Neural crest cell (in vitro differentiated cells): ENCODE measurements around the gene CCDC85A. TPM values are rescaled to one million over a fixed set of nuclear protein-coding genes. Genes with fewer than 3 reads are reported as not detected.
A peak's percentile ranks its signal among the peaks of the same experiment; 100 is the strongest.

Experiments
- DNase-seq: peaks from one replicate; pipeline ENCODE4 v3.0.0; 2021; ENCODE audit warnings: low read depth, mixed read lengths, low spot score
- H3K27ac Mint-ChIP-seq: one replicate; pipeline ENCODE4 v1.8.0; 2021; ENCODE audit warnings: mild to moderate bottlenecking, mixed read lengths; ENCODE audit not compliant: unreplicated experiment
- H3K27me3 Mint-ChIP-seq: 2 replicates; pipeline ENCODE4 v1.8.0; 2021; ENCODE audit warnings: low read depth, mild to moderate bottlenecking, mixed read lengths
- H3K36me3 Mint-ChIP-seq: 2 replicates; pipeline ENCODE4 v1.8.0; 2021; ENCODE audit warnings: low read depth, mild to moderate bottlenecking, mixed read lengths
- H3K4me1 Mint-ChIP-seq: 2 replicates; pipeline ENCODE4 v1.8.0; 2021; ENCODE audit warnings: mixed read lengths
- H3K4me3 Mint-ChIP-seq: one replicate; pipeline ENCODE4 v1.8.0; 2021; ENCODE audit warnings: mild to moderate bottlenecking, mixed read lengths
- H3K9me3 Mint-ChIP-seq: 2 replicates; pipeline ENCODE4 v1.8.0; 2021; ENCODE audit warnings: mixed read lengths
- total RNA-seq: library from RNA; stranded (reverse); gene quantifications from 2 replicates; pipeline ENCODE4 v1.2.1, GENCODE V29; 2021
- TF ChIP-seq, protein P1 (sequence below): fragments of 200-600 bp; sonication (generic); conservative IDR thresholded peaks from 2 replicates; pipeline ENCODE4 v1.5.0; 2021; ENCODE audit warnings: antibody characterized with exemption, mild to moderate bottlenecking

The CCDC85A gene
- total RNA-seq, 1 donor from 2014 or later, result 0.19 TPM

DNA sequence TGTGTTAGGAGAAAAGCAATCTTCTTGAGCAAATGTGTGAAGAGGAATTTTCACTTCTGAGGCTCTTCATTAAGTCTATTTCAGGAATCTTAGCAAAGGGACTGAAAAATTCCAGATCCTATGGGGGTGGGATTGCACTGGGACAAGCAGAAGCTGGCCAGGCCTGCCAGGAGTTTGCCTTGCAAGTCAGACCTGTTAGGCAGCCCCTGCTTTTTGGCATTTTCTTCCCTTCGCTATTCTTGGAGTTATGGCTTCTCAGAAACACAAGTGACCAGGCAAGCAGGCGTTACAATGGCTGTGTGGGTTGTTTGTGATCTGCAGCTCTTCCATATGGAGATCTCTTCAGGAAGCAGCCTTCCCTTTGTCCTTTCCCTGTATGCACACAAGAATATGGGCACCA is 8.0 kb upstream of the CCDC85A start:
- no peak for DNase-seq
- peaks cover 58% of the 10 kb centered on the region for H3K27me3 Mint-ChIP-seq
- no peaks in the 10 kb centered on the region for H3K36me3 Mint-ChIP-seq
- no peak overlapping the region for H3K27ac Mint-ChIP-seq
- H3K4me3 Mint-ChIP-seq, result no peak overlapping the region
- no peaks in the 10 kb centered on the region for H3K4me1 Mint-ChIP-seq
- TF ChIP-seq, protein P1, sequence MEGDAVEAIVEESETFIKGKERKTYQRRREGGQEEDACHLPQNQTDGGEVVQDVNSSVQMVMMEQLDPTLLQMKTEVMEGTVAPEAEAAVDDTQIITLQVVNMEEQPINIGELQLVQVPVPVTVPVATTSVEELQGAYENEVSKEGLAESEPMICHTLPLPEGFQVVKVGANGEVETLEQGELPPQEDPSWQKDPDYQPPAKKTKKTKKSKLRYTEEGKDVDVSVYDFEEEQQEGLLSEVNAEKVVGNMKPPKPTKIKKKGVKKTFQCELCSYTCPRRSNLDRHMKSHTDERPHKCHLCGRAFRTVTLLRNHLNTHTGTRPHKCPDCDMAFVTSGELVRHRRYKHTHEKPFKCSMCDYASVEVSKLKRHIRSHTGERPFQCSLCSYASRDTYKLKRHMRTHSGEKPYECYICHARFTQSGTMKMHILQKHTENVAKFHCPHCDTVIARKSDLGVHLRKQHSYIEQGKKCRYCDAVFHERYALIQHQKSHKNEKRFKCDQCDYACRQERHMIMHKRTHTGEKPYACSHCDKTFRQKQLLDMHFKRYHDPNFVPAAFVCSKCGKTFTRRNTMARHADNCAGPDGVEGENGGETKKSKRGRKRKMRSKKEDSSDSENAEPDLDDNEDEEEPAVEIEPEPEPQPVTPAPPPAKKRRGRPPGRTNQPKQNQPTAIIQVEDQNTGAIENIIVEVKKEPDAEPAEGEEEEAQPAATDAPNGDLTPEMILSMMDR, result no peak
- no peaks in the 10 kb centered on the region for H3K9me3 Mint-ChIP-seq

DNA sequence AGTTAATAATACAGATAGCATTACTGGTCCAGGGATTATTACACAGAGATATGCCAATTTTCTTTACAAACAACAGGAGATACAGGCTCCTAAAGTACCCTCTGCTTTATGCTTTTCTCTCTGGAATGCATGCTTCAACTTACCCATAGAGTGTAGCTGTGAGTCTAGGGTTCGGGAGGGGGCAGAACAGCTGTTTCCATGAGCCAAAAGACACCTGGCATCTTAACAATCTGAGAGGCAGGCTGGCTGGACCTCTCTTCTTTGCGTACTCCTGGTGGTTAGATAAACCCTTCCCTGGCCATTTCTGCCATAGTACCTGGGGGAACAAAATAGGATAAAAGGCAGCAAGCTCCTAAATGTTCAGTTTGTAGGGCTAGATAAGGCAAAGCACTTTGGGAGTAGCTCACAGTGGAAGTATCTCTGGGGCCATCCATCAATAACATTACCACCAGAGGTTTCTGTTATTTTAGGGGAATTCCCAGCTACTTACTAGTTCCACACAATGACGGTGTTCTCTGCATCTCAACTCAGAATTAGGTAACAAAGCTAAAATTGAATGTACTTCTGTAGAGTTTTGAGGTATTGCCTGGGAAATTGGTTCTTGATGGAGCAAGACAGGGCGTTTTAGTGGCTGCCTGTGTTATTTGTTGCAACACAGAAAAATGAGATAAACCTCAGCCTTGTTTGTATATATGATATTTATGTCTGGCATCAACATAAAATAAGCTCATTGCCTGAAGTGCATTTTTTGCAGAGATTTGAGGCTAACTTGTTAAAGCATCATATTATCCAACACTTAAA is 6.2 kb upstream of the CCDC85A start:
- peaks cover 67% of the 10 kb centered on the region for H3K27me3 Mint-ChIP-seq
- peaks cover 7% of the 10 kb centered on the region for H3K4me1 Mint-ChIP-seq
- DNase-seq, result no peak
- no peaks in the 10 kb centered on the region for H3K36me3 Mint-ChIP-seq
- no peak overlapping the region for H3K4me3 Mint-ChIP-seq
- no peak overlapping the region for H3K27ac Mint-ChIP-seq
- no peaks in the 10 kb centered on the region for H3K9me3 Mint-ChIP-seq
- TF ChIP-seq, protein P1, result no peak

DNA sequence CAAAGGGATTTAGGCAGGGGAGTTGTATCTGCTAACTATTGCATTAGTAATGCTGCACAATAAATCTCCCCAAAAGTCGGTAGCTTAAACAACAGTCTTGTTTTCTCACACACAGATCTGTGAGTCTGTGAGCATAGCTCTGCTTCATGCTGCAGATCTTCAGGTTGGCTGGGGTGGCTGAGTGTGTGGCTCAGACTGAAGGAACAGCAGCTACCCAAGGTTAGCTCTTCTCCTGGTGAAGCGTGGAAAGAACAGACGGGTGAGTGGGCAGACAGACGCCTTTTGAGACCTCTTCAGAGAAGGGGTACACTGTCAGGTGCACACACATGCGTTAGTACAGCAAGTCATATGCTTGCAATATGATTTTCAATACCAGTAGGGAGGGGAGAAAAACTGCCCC is 3.9 kb upstream of the CCDC85A start:
- Mint-ChIP-seq H3K9me3 (no peaks in the 10 kb centered on the region), H3K36me3 (no peaks in the 10 kb centered on the region), H3K27ac (no peak overlapping the region), H3K4me1 (peaks cover 14% of the 10 kb centered on the region), H3K27me3 (peaks cover 78% of the 10 kb centered on the region), H3K4me3 (no peak overlapping the region)
- DNase-seq, result no peak
- TF ChIP-seq, protein P1, result no peak

DNA sequence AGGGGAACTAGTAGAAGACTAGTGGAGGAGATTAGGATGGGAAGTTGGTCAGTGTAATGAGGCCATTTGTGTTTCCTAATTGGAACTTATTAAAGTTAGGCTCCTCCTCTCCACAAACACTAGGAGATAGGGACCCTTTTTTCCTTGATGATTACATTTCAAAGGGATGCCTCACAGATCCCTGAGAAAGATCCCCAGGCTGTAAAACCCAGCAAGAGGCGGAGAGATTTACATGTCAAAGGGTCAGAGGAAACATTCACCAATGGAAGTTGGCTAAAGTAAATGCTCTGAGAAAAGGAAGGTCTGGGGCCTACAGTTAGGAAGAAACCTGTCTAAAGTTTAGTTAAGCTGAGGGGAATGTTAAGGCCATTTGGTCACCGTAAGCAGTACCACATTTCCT is 1.4 kb upstream of the CCDC85A start:
- Mint-ChIP-seq H3K27ac (no peak overlapping the region), H3K4me1 (peaks cover 24% of the 10 kb centered on the region), H3K9me3 (no peaks in the 10 kb centered on the region), H3K27me3 (peaks cover 84% of the 10 kb centered on the region), H3K4me3 (peak overlapping the region; percentile 84), H3K36me3 (no peaks in the 10 kb centered on the region)
- TF ChIP-seq, protein P1, result no peak
- DNase-seq, result no peak

DNA sequence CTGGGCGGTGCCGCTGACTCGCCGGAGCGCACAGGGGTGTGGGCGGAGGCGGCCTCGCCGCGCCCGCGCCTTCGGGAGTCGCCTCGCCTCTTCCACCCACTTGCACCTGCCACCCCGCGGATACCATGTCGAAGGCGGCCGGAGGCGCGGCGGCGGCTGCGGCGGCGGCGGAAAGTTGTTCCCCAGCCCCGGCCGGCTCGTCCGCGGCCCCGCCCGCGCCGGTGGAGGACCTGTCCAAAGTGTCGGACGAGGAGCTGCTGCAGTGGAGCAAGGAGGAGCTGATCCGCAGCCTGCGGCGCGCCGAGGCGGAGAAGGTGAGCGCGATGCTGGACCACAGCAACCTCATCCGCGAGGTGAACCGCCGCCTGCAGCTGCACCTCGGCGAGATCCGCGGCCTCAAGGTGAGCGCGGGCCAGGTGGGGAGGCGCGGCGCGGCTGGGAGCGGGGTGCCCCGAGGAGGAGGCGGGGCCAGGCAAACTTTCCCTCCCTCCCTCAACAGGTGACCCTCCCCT is 766 bp downstream of the CCDC85A start:
- H3K9me3 Mint-ChIP-seq, result no peaks in the 10 kb centered on the region
- H3K27ac Mint-ChIP-seq, result no peak overlapping the region
- peaks cover 83% of the 10 kb centered on the region for H3K27me3 Mint-ChIP-seq
- DNase-seq, result peak; percentile 14
- H3K36me3 Mint-ChIP-seq, result no peaks in the 10 kb centered on the region
- no peak overlapping the region for H3K4me3 Mint-ChIP-seq
- peaks cover 24% of the 10 kb centered on the region for H3K4me1 Mint-ChIP-seq
- TF ChIP-seq, protein P1, result no peak
